GM21528 (cell line): ENCODE data around the gene EEIG1.
A peak's percentile ranks its signal among the peaks of the same experiment; 100 is the strongest.

Experiments
- ATAC-seq: cut with Tn5 transposase; IDR thresholded peaks from one replicate; pipeline ENCODE4 v1.9.1; 2021; ENCODE audit warnings: mild to moderate bottlenecking, moderate library complexity; ENCODE audit not compliant: unreplicated experiment, low FRiP score

EEIG1 gene

GRCh38 chr9:127943011-127943662 is 37.7 kb downstream of the EEIG1 start:
- no peak for ATAC-seq

GRCh38 chr9:127942216-127943010 is 38.4 kb downstream of the EEIG1 start:
- no peak for ATAC-seq

- ATAC-seq, result no peak
Observed at GRCh38 chr9:127941961-127942215, 38.9 kb downstream of the EEIG1 start.

GRCh38 chr9:127941062-127941960 is 39.5 kb downstream of the EEIG1 start:
- ATAC-seq, result no peak

- no peak for ATAC-seq
Observed at GRCh38 chr9:127940593-127940992, 40.2 kb downstream of the EEIG1 start.

GRCh38 chr9:127938298-127938690 is 42.5 kb downstream of the EEIG1 start:
- ATAC-seq, result no peak

- ATAC-seq, result peak; percentile 78
Observed at GRCh38 chr9:127937388-127938297, 43.1 kb downstream of the EEIG1 start, which contains the start of gene DPM2. TSS of gene DPM2 (minus strand) at chr9:127937854. CDS start at chr9:127937820, 34 bp downstream.

GRCh38 chr9:127937056-127937387 is 43.8 kb downstream of the EEIG1 start:
- no peak for ATAC-seq

- ATAC-seq, result no peak
Observed at GRCh38 chr9:127936347-127936852, 44.4 kb downstream of the EEIG1 start.

GRCh38 chr9:127935765-127936221 is 45.0 kb downstream of the EEIG1 start:
- ATAC-seq, result no peak

- ATAC-seq, result no peak
Observed at GRCh38 chr9:127934986-127935385, 45.8 kb downstream of the EEIG1 start.

- no peak for ATAC-seq
Observed at GRCh38 chr9:127934248-127934647, 46.5 kb downstream of the EEIG1 start.

- ATAC-seq, result peak; percentile 28
Observed at GRCh38 chr9:127931092-127931881, 49.5 kb downstream of the EEIG1 start.
